Measurements from ENCODE around the gene AIFM1. TPM values are rescaled to one million over a fixed set of nuclear protein-coding genes. Genes with fewer than 3 reads are reported as not detected.
A peak's percentile ranks its signal among the peaks of the same experiment; 100 is the strongest.
"Not testable (repeated sequence)": the region's sequence is repeated elsewhere in the genome, so short reads cannot be mapped to it uniquely, and the experiment has no call there.

The AIFM1 gene
- total RNA-seq, 1 experiment from 2014 or later: 24.4 TPM

DNA sequence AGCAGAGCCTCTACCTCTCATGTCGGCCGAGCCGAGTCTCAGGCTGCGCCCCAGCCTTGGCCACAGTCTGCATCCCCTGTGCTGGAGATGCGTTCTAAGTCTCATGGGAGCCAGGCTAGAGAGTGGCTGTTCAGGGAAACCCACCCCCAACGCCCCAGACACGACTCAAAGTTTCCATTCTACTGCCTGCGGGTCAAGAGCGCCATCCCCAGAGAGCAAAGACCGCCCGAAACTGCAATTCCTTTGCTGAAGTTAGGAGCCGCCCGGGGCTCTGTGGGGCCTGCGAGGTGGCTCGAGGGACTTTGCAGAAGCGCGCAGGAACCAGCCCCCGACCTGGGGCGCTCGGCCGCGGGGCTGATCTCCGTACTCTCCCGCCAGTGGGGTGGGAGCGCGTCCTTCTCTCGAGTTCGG, 45.3 kb downstream of the AIFM1 start:
- Histone ChIP-seq H3K4me1 (replicated peaks) (peaks cover 52% of the 10 kb centered on the region), H3K27ac (peak overlapping the region; percentile 76; the same call in 1 of the 2 replicates), H3K4me3 (peak overlapping the region; percentile 37), H3K9me3 (replicated peaks) (no peaks in the 10 kb centered on the region), H3K27me3 (replicated peaks) (no peaks in the 10 kb centered on the region), H3K36me3 (no peaks in the 10 kb centered on the region)
- DNase-seq (ENCODE audit: low read depth in 1 of 2, low spot score in 2 of 2): peak in 1 of 2 experiments; percentile 44

- Histone ChIP-seq H3K4me3 (peak overlapping the region; percentile 20), H3K27ac (peak overlapping the region; percentile 49), H3K36me3 (no peaks in the 10 kb centered on the region), H3K4me1 (replicated peaks) (peaks cover 61% of the 10 kb centered on the region), H3K27me3 (replicated peaks) (no peaks in the 10 kb centered on the region), H3K9me3 (replicated peaks) (no peaks in the 10 kb centered on the region)
- DNase-seq (ENCODE audit: low read depth in 1 of 2, low spot score in 2 of 2): no peak
These were observed 46.2 kb downstream of the AIFM1 start for GRCh38 chrX:130119312-130119898.

DNA sequence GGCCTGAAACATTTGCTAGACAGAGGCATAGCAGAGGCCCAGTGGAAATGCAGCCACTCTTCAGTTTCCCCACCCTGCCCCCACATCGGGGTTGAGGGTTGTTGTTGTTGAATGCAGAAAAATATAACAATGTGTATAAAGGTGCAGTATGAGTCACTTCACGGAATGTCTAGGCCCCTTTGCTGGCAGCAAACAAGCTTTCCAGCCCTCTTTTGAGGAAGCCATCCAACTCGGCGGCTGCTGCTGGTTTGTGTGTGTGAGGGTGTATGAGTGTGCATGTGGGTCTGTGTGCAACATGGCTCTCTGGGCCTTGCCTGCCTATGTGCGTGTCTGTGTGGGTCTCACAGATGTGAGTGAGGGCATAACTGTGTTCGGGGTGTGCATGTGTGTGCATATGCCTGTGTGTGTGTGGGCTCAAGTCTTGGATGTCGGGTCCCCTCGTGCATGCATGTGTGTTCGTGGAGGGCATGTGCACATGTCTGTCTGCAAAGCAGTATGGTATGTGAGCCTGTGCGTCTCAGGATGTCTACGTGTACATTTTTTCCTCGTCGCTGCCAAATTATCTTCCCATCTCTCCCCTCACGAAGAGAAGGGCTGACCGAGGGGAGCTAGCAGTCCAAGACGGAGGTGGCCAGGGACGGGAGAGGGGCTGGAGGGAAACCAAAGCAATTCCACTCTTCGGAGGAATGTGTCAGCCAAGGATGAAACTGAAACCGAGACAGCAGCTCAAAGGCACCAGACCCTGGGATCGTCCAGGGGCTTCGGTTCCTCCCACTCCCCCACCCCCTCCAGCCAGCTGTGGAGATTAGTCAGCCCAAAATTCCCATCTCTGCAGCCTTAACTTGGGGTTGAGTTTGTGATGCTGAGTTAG, 47.0 kb downstream of the AIFM1 start:
- H3K4me3 ChIP-seq: peak overlapping the region; percentile 20
- no peaks in the 10 kb centered on the region for H3K36me3 ChIP-seq
- H3K9me3 ChIP-seq (replicated peaks): no peaks in the 10 kb centered on the region
- peak overlapping the region; percentile 49 for H3K27ac ChIP-seq
- DNase-seq (ENCODE audit: low read depth in 1 of 2, low spot score in 2 of 2): peak; percentile 74 to 78
- H3K4me1 ChIP-seq (replicated peaks): peaks cover 68% of the 10 kb centered on the region
- H3K27me3 ChIP-seq (replicated peaks): no peaks in the 10 kb centered on the region

- H3K9me3 ChIP-seq (replicated peaks): no peaks in the 10 kb centered on the region
- DNase-seq (ENCODE audit: low read depth in 1 of 2, low spot score in 2 of 2): no peak
- H3K4me1 ChIP-seq (replicated peaks): peaks cover 73% of the 10 kb centered on the region
- H3K27ac ChIP-seq: no peak overlapping the region
- no peaks in the 10 kb centered on the region for H3K27me3 ChIP-seq (replicated peaks)
- H3K4me3 ChIP-seq: no peak overlapping the region
- H3K36me3 ChIP-seq: no peaks in the 10 kb centered on the region
These were observed 48.5 kb downstream of the AIFM1 start for GRCh38 chrX:130117166-130117565.

GRCh38 chrX:130115119-130115885, 50.3 kb downstream of the AIFM1 start:
- H3K9me3 ChIP-seq (replicated peaks); H3K36me3 ChIP-seq: not testable (repeated sequence)
- DNase-seq (ENCODE audit: low read depth in 1 of 2, low spot score in 2 of 2): peak; percentile 78 to 81

GRCh38 chrX:130114141-130114588, 51.5 kb downstream of the AIFM1 start:
- H3K4me1 ChIP-seq (replicated peaks): peaks cover 63% of the 10 kb centered on the region
- H3K4me3 ChIP-seq: no peak overlapping the region
- H3K9me3 ChIP-seq (replicated peaks): no peaks in the 10 kb centered on the region
- DNase-seq (ENCODE audit: low read depth in 1 of 2, low spot score in 2 of 2): no peak
- no peaks in the 10 kb centered on the region for H3K27me3 ChIP-seq (replicated peaks)
- peak overlapping the region; percentile 78; the same call in 1 of the 2 replicates for H3K27ac ChIP-seq
- peaks cover 11% of the 10 kb centered on the region for H3K36me3 ChIP-seq

More at GRCh38 chrX:130115119-130115885, 50.3 kb downstream of the AIFM1 start:
- not testable (repeated sequence) for H3K27me3 ChIP-seq (replicated peaks); H3K4me3 ChIP-seq
- Histone ChIP-seq H3K4me1 (replicated peaks) (peaks cover 73% of the 10 kb centered on the region), H3K27ac (peak overlapping the region; percentile 78)

- peak overlapping the region; percentile 88 for H3K4me3 ChIP-seq
- no peak for DNase-seq (ENCODE audit: low read depth in 1 of 2, low spot score in 2 of 2)
- H3K4me1 ChIP-seq (replicated peaks): peaks cover 69% of the 10 kb centered on the region
- H3K9me3 ChIP-seq (replicated peaks): no peaks in the 10 kb centered on the region
- 0 out of 2 replicates have a peak overlapping the region, but pooled peaks have one; percentile 26 for H3K27ac ChIP-seq
- H3K27me3 ChIP-seq (replicated peaks): no peaks in the 10 kb centered on the region
- peaks cover 16% of the 10 kb centered on the region for H3K36me3 ChIP-seq
These were observed 54.2 kb downstream of the AIFM1 start for GRCh38 chrX:130111220-130112154.

GRCh38 chrX:130110379-130111219, 55.0 kb downstream of the AIFM1 start, which contains the start of gene ELF4:
TSS of gene ELF4 (minus strand) at chrX:130110497. CDS start at chrX:130081330, 29,167 bp downstream.
- peak within 1 kb of the TSS; percentile 88 for H3K4me3 ChIP-seq
- no peaks in the 10 kb centered on the region for H3K9me3 ChIP-seq (replicated peaks)
- peaks cover 16% of the 10 kb centered on the region for H3K36me3 ChIP-seq
- DNase-seq (ENCODE audit: low read depth in 1 of 2, low spot score in 2 of 2): peak in 1 of 2 experiments; percentile 57
- H3K27ac ChIP-seq: peak within 1 kb of the TSS; percentile 94
- H3K4me1 ChIP-seq (replicated peaks): peaks cover 72% of the 10 kb centered on the region
- H3K27me3 ChIP-seq (replicated peaks): no peaks in the 10 kb centered on the region

DNA sequence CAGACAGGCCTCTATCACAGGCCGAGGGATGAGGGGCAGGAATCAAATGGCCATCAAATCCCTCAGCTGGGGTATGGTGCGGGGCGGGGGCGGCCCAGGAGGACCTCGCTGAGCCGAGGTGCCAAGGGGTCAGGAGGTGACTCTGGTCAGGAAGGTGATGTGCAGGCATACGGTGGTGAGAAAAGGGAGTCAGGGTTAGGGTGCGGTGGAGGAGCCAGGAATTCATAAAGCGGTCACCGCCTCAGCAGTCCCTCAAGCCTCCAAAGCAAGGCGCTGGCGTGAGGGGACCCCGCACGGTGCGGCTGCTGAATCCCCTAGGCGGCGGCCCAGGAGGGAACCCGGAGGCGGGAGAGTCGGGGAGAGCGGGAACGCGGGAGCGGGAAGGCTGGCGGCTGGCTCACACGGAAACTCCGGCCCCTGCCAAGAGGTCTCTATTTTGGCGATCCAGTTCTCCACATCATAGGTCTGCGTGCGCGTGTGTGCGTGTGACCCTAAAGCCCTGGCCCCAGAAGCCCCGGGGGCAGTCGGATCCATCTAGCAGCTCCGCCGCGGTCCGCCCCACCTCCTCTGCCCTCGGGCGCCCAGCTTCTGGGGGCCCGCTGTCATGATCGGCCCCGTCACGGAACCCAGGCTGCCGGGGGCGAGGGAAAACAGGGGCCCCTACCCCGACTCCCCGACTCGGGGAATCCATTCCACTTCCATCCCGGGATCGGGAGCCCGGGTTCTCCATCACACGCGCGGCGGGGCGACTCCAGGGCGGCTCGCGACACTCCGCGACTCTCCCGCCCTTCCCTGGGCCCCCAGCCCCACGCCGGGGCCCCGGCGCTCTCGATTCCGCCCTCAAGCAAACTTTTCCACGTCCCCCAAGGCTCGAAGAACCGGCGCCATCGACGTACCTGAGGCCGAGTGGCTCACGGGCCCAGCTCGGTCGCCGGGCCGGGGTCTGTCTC, 55.9 kb downstream of the AIFM1 start:
- peak overlapping the region; percentile 88 for H3K4me3 ChIP-seq
- no peaks in the 10 kb centered on the region for H3K9me3 ChIP-seq (replicated peaks)
- H3K27me3 ChIP-seq (replicated peaks): no peaks in the 10 kb centered on the region
- H3K4me1 ChIP-seq (replicated peaks): peaks cover 72% of the 10 kb centered on the region
- H3K27ac ChIP-seq: peak overlapping the region; percentile 94
- DNase-seq (ENCODE audit: low read depth in 1 of 2, low spot score in 2 of 2): no peak
- peaks cover 17% of the 10 kb centered on the region for H3K36me3 ChIP-seq

GRCh38 chrX:130108647-130109428, 56.8 kb downstream of the AIFM1 start:
- Histone ChIP-seq H3K27ac (peak overlapping the region; percentile 94), H3K27me3 (replicated peaks) (no peaks in the 10 kb centered on the region), H3K4me1 (replicated peaks) (peaks cover 72% of the 10 kb centered on the region), H3K36me3 (peaks cover 20% of the 10 kb centered on the region), H3K9me3 (replicated peaks) (no peaks in the 10 kb centered on the region), H3K4me3 (peak overlapping the region; percentile 88)
- peak; percentile 50 to 59 for DNase-seq (ENCODE audit: low read depth in 1 of 2, low spot score in 2 of 2)
